GM12878 (cell line): ENCODE data around the gene MRPS35. TPM values are rescaled to one million over a fixed set of nuclear protein-coding genes. Genes with fewer than 3 reads are reported as not detected.

Source experiments
- ATAC-seq: fragments of 200-7000 bp; cut with Tn5 transposase; 3 replicates; pipeline ENCODE4 v1.9.1; 2020; ENCODE audit warnings: mild to moderate bottlenecking, moderate library complexity
- BruUV-seq: library from RNA; stranded (reverse); fragments of 400-500 nt; replicated peaks from 2 replicates; lab custom pipeline; 2021; lab: Mats Ljungman, UMichigan
- CTCF ChIA-PET: fragments of 300-600 bp; sonication (Branson Sonifier 250); formaldehyde crosslinking; extraction: SDS; loops from one replicate; lab custom pipeline; 2021; ENCODE audit warnings: inconsistent platforms; lab: Yijun Ruan, JAX
- POLR2A ChIA-PET: fragments of 350-600 bp; formaldehyde crosslinking; extraction: SDS; loops from one replicate; lab custom pipeline; 2021; ENCODE audit warnings: inconsistent platforms; lab: Charles Lee
- RAD21 ChIA-PET: fragments of 300-600 bp; sonication (Branson Sonifier 250); formaldehyde crosslinking; loops from one replicate; lab custom pipeline; 2023; ENCODE audit warnings: antibody characterized with exemption; ENCODE audit not compliant: unreplicated experiment; lab: Charles Lee
- SMC1A ChIA-PET: fragments of 300-600 bp; sonication (Branson Sonifier 250); formaldehyde crosslinking; loops from one replicate; lab custom pipeline; 2023; ENCODE audit not compliant: unreplicated experiment, uncharacterized antibody; lab: Charles Lee
- DNase-seq: peaks from one replicate; pipeline ENCODE4 v3.0.0-alpha.2; 2011; ENCODE audit warnings: low read depth, low spot score
- FAIRE-seq: peaks from 3 replicates; lab custom pipeline; 2011; peaks lifted over from hg19 to GRCh38; lab: Jason Lieb, UNC
- H2AFZ ChIP-seq: 2 replicates; pipeline ENCODE4 v1.6.0; 2011; ENCODE audit warnings: low read depth, low read length, control low read depth; ENCODE audit not compliant: control insufficient read depth
- H3K27ac ChIP-seq: 2 replicates; pipeline ENCODE4 v1.5.1; 2011; ENCODE audit warnings: control low read depth; ENCODE audit not compliant: control insufficient read depth, insufficient read depth
- H3K27me3 ChIP-seq, 2 experiments: replicated peaks in 1 of 2; 2 replicates each; pipeline versions ENCODE4 v1.6.0 to v1.6.1; 2011; ENCODE audit warnings: low read length in 1 of 2; ENCODE audit not compliant: control insufficient read depth in 2 of 2, insufficient read depth in 2 of 2
- H3K36me3 ChIP-seq, 2 experiments: 2 replicates each; pipeline ENCODE4 v1.5.1; 2011; ENCODE audit warnings: low read length in 1 of 2; ENCODE audit not compliant: control insufficient read depth in 2 of 2, insufficient read depth in 2 of 2
- H3K4me1 ChIP-seq: 2 replicates; pipeline ENCODE4 v1.6.1; 2011; ENCODE audit warnings: mild to moderate bottlenecking, low read length, moderate library complexity, mixed read lengths; ENCODE audit not compliant: control insufficient read depth, insufficient read depth
- H3K4me2 ChIP-seq: 2 replicates; pipeline ENCODE4 v1.6.0; 2011; ENCODE audit warnings: control low read depth; ENCODE audit not compliant: control insufficient read depth, insufficient read depth
- H3K4me3 ChIP-seq: fragments of 200-600 bp; sonication (generic); 2 replicates; pipeline ENCODE4 v1.5.1; 2016
- H3K79me2 ChIP-seq: 2 replicates; pipeline ENCODE4 v1.6.0; 2011; ENCODE audit warnings: low read length; ENCODE audit not compliant: control insufficient read depth, insufficient read depth
- H3K9ac ChIP-seq: 2 replicates; pipeline ENCODE4 v1.8.0; 2011; ENCODE audit warnings: low read length, control low read depth, mixed read lengths; ENCODE audit not compliant: control insufficient read depth, insufficient read depth
- H3K9me3 ChIP-seq: replicated peaks from 3 replicates; pipeline ENCODE4 v1.5.1; 2011; ENCODE audit warnings: mild to moderate bottlenecking, low read length; ENCODE audit not compliant: control insufficient read depth, insufficient read depth
- H4K20me1 ChIP-seq: 2 replicates; pipeline ENCODE4 v1.6.0; 2011; ENCODE audit not compliant: control insufficient read depth, insufficient read depth
- BCL3 ChIP-seq: IDR thresholded peaks from 2 replicates; pipeline ENCODE4 v1.6.1; 2011; ENCODE audit warnings: borderline replicate concordance, low read depth, mild to moderate bottlenecking, moderate library complexity, low read length; ENCODE audit not compliant: insufficient read depth, poor library complexity, severe bottlenecking
- E4F1 ChIP-seq: fragments of 450-650 bp; IDR thresholded peaks from 2 replicates; pipeline ENCODE4 v1.6.1; 2018; ENCODE audit warnings: borderline replicate concordance, mild to moderate bottlenecking; ENCODE audit not compliant: partially characterized antibody
- EGR1 ChIP-seq, 2 experiments: IDR thresholded peaks; 1 replicate in 1 of 2; 2 replicates in 1 of 2; pipeline ENCODE4 v1.6.1; 2011 to 2012; ENCODE audit warnings: low read depth in 2 of 2, low read length in 2 of 2, borderline replicate concordance in 1 of 2, mild to moderate bottlenecking in 1 of 2, moderate library complexity in 1 of 2
- FOS ChIP-seq: IDR thresholded peaks from 3 replicates; pipeline ENCODE4 v1.6.1; 2011; ENCODE audit warnings: borderline replicate concordance; ENCODE audit not compliant: insufficient read length; ENCODE audit errors: extremely low read depth
- NFXL1 ChIP-seq: fragments of 450-650 bp; IDR thresholded peaks from 2 replicates; pipeline ENCODE4 v1.6.1; 2017; ENCODE audit warnings: antibody characterized with exemption, mild to moderate bottlenecking, borderline replicate concordance
- NRF1 ChIP-seq: conservative IDR thresholded peaks from 2 replicates; pipeline ENCODE4 v1.6.1; 2011; ENCODE audit warnings: mild to moderate bottlenecking, low read depth, low read length, improper control_type of control experiment
- ZBTB40 ChIP-seq: fragments of 450-650 bp; IDR thresholded peaks from 2 replicates; pipeline ENCODE4 v1.6.1; 2016; ENCODE audit warnings: mild to moderate bottlenecking, moderate library complexity, borderline replicate concordance
- WGBS: methylation state at CpG from one replicate; pipeline ENCODE4 v1.1.6; 2016; ENCODE audit warnings: low lambda C conversion rate; ENCODE audit not compliant: insufficient replicate concordance, insufficient coverage; ENCODE audit errors: missing lambda C conversion rate; 5-methylcytosine and 5-hydroxymethylcytosine counted together
- in situ Hi-C: fragments of 300-500 bp; cut with MboI; formaldehyde crosslinking; loops from 9 replicates; pipeline ENCODE4 v1.14.3; 2018; ENCODE audit warnings: mixed read lengths
- intact Hi-C: fragments of 100-400 bp; cut with micrococcal nuclease; formaldehyde crosslinking; loops from one replicate; pipeline ENCODE4 v1.14.2; 2022; ENCODE audit not compliant: unreplicated experiment
- polyA plus RNA-seq, 11 experiments: library from polyadenylated mRNA; depleted of rRNA in 4 of 11; unstranded in 6 of 11; stranded (reverse) in 5 of 11; fragments of >200 nt; fragmentation: Nextera tagmentation in 4 of 11; fragmentation: Illumina TruSeq in 1 of 11; extraction: Ambion mirVana in 4 of 11; extraction: Trizol in 1 of 11; gene quantifications; 1 replicate in 1 of 11; 2 replicates in 10 of 11; pipeline versions ENCODE4 v1.2.1 to v1.2.3, GENCODE V29; 2011 to 2016; ENCODE audit warnings: inconsistent platforms in 2 of 11, missing spikeins in 2 of 11, low read depth in 1 of 11
- total RNA-seq, 4 experiments: library from RNA; depleted of rRNA in 3 of 4; stranded (reverse); fragments of >200 nt in 3 of 4; fragmentation: Illumina TruSeq in 1 of 4; extraction: Trizol in 1 of 4; gene quantifications; 2 replicates each; pipeline versions ENCODE4 v1.2.1 to v1.2.3, GENCODE V29; 2013 to 2021

MRPS35 gene
- total and polyA plus RNA-seq, 10 of the 15 experiments (the other 5 are each of a cell fraction or from before 2014, with no cell fraction given), result 45.7 to 111 (median 67.1) TPM

GRCh38 chr12:27672051-27672450, 38.6 kb upstream of the MRPS35 start:
- ChIA-PET RAD21 (no interaction called here), SMC1A (no interaction called here), CTCF (interaction anchor here (1.1 kb wide), 1 partner anchor 237 kb away, joined by 4 read pairs; no protein-coding TSS in a partner anchor), POLR2A (no interaction called here)
- WGBS, result 50% methylated on average over 4 of the region's 4 CpGs
- H3K4me2 ChIP-seq, result no peak overlapping the region
- FAIRE-seq (no peak), DNase-seq (no peak), ATAC-seq (no peak)
- BruUV-seq, result no TSS peak
- intact Hi-C loops (no loop called here), in situ Hi-C loops (loop anchor here (25.0 kb wide), 1 partner anchor 235 kb away; the partner anchor contains the start of gene SMCO2)
- H3K4me3 ChIP-seq, result no peak overlapping the region
- no peaks in the 10 kb centered on the region for H3K27me3 ChIP-seq
- no peak overlapping the region for H2AFZ ChIP-seq
- no peak for TF ChIP-seq FOS
- TF ChIP-seq NRF1, result no peak
- H4K20me1 ChIP-seq, result no peaks in the 10 kb centered on the region
- no peak overlapping the region for H3K27ac ChIP-seq
- no peaks in the 10 kb centered on the region; a peak in 2 of 4 replicates for H3K36me3 ChIP-seq
- H3K79me2 ChIP-seq, result no peaks in the 10 kb centered on the region
- no peaks in the 10 kb centered on the region for H3K9me3 ChIP-seq
- no peak overlapping the region for H3K9ac ChIP-seq
- no peaks in the 10 kb centered on the region for H3K4me1 ChIP-seq

GRCh38 chr12:27672643-27673042, 38.0 kb upstream of the MRPS35 start:
- POLR2A ChIA-PET, result no interaction called here
- Histone ChIP-seq H3K4me1 (no peaks in the 10 kb centered on the region), H4K20me1 (no peaks in the 10 kb centered on the region), H3K79me2 (no peaks in the 10 kb centered on the region), H3K27ac (no peak overlapping the region), H3K4me2 (no peak overlapping the region), H2AFZ (no peak overlapping the region), H3K36me3 (no peaks in the 10 kb centered on the region; a peak in 1 of 4 replicates), H3K9ac (no peak overlapping the region), H3K27me3 (no peaks in the 10 kb centered on the region), H3K4me3 (no peak overlapping the region), H3K9me3 (no peaks in the 10 kb centered on the region)
- in situ Hi-C loops (loop anchor here (25.0 kb wide), 1 partner anchor 235 kb away; the partner anchor contains the start of gene SMCO2), intact Hi-C loops (no loop called here)
- FAIRE-seq, result no peak
- no TSS peak for BruUV-seq
- SMC1A ChIA-PET, result no interaction called here
- ATAC-seq, result no peak
- WGBS, result 54% methylated on average over 1 of the region's 1 CpG
- CTCF ChIA-PET, result interaction anchor here (1.1 kb wide), 1 partner anchor 238 kb away, joined by 4 read pairs; no protein-coding TSS in a partner anchor
- no peak for DNase-seq
- RAD21 ChIA-PET, result no interaction called here
- TF ChIP-seq ZBTB40 (no peak), E4F1 (no peak), EGR1 (IDR thresholded peaks at IDR 0.05; ENCODE audit: borderline replicate concordance in 1 of 2, low read depth in 2 of 2, low read length in 2 of 2) (no peak), BCL3 (no peak), NFXL1 (no peak)
